SK-N-SH (cell line): ENCODE data around the gene GRIN2A.

Source experiments
- EP300 ChIP-seq, 2 experiments: IDR thresholded peaks; 2 replicates each; pipeline versions ENCODE4 v1.4.0 to v1.6.1; 2012; ENCODE audit warnings: borderline replicate concordance in 1 of 2, low read depth in 1 of 2, low read length in 1 of 2
- EZH2phosphoT487 ChIP-seq: fragments of 200-600 bp; sonication (generic); IDR thresholded peaks from 2 replicates; pipeline ENCODE4 v1.6.1; 2017; ENCODE audit warnings: low read depth, mixed run types, mild to moderate bottlenecking, antibody characterized with exemption, moderate library complexity, borderline replicate concordance
- FOSL2 ChIP-seq: IDR thresholded peaks from 2 replicates; pipeline ENCODE4 v1.4.0; 2012; ENCODE audit warnings: low read depth, mild to moderate bottlenecking, moderate library complexity, borderline replicate concordance
- FOXM1 ChIP-seq: IDR thresholded peaks from 2 replicates; pipeline ENCODE4 v1.4.0; 2012; ENCODE audit warnings: low read depth, mild to moderate bottlenecking
- RFX5 ChIP-seq: IDR thresholded peaks from 2 replicates; pipeline ENCODE4 v1.6.1; 2012; ENCODE audit warnings: mild to moderate bottlenecking, improper control_type of control experiment, low read length
- RXRA ChIP-seq: IDR thresholded peaks from 2 replicates; pipeline ENCODE4 v1.4.0; 2012; ENCODE audit warnings: low read depth, mild to moderate bottlenecking, borderline replicate concordance
- SIN3A ChIP-seq: IDR thresholded peaks from 2 replicates; pipeline ENCODE4 v1.6.1; 2012; ENCODE audit warnings: low read depth, mild to moderate bottlenecking, low read length, moderate library complexity, borderline replicate concordance
- USF2 ChIP-seq: fragments of 150-350 bp; IDR thresholded peaks from 2 replicates; pipeline ENCODE4 v1.6.1; 2017; ENCODE audit warnings: antibody characterized with exemption, low read length, low read depth, borderline replicate concordance
- ZBTB33 ChIP-seq: IDR thresholded peaks from 2 replicates; pipeline ENCODE4 v1.4.0; 2012; ENCODE audit warnings: low read depth, borderline replicate concordance
- TF ChIP-seq, protein P1 (sequence below): fragments of 200-600 bp; sonication (generic); IDR thresholded peaks from 2 replicates; pipeline ENCODE4 v1.6.1; 2017; ENCODE audit warnings: antibody characterized with exemption, mild to moderate bottlenecking, moderate library complexity
- TF ChIP-seq, protein P2 (sequence below): IDR thresholded peaks from 2 replicates; pipeline ENCODE4; 2012
- TF ChIP-seq, protein P3 (sequence below): IDR thresholded peaks from 2 replicates; pipeline ENCODE4 v1.4.0; 2012; ENCODE audit warnings: low read depth, borderline replicate concordance

GRCh38 chr16:10228779-10229178 is 46.6 kb upstream of the GRIN2A start:
- TF ChIP-seq, protein P1, sequence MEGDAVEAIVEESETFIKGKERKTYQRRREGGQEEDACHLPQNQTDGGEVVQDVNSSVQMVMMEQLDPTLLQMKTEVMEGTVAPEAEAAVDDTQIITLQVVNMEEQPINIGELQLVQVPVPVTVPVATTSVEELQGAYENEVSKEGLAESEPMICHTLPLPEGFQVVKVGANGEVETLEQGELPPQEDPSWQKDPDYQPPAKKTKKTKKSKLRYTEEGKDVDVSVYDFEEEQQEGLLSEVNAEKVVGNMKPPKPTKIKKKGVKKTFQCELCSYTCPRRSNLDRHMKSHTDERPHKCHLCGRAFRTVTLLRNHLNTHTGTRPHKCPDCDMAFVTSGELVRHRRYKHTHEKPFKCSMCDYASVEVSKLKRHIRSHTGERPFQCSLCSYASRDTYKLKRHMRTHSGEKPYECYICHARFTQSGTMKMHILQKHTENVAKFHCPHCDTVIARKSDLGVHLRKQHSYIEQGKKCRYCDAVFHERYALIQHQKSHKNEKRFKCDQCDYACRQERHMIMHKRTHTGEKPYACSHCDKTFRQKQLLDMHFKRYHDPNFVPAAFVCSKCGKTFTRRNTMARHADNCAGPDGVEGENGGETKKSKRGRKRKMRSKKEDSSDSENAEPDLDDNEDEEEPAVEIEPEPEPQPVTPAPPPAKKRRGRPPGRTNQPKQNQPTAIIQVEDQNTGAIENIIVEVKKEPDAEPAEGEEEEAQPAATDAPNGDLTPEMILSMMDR, result no peak
- TF ChIP-seq RXRA, result no peak
- TF ChIP-seq EP300 (IDR thresholded peaks at IDR 0.05; ENCODE audit: borderline replicate concordance in 1 of 2, low read depth in 1 of 2, low read length in 1 of 2), result no peak
- no peak for TF ChIP-seq ZBTB33
- no peak for TF ChIP-seq SIN3A
- no peak for TF ChIP-seq FOSL2
- TF ChIP-seq EZH2phosphoT487, result no peak
- no peak for TF ChIP-seq RFX5
- TF ChIP-seq USF2, result no peak
- TF ChIP-seq, protein P2, sequence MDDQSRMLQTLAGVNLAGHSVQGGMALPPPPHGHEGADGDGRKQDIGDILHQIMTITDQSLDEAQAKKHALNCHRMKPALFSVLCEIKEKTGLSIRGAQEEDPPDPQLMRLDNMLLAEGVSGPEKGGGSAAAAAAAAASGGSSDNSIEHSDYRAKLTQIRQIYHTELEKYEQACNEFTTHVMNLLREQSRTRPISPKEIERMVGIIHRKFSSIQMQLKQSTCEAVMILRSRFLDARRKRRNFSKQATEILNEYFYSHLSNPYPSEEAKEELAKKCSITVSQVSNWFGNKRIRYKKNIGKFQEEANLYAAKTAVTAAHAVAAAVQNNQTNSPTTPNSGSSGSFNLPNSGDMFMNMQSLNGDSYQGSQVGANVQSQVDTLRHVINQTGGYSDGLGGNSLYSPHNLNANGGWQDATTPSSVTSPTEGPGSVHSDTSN, result no peak
- TF ChIP-seq, protein P3, sequence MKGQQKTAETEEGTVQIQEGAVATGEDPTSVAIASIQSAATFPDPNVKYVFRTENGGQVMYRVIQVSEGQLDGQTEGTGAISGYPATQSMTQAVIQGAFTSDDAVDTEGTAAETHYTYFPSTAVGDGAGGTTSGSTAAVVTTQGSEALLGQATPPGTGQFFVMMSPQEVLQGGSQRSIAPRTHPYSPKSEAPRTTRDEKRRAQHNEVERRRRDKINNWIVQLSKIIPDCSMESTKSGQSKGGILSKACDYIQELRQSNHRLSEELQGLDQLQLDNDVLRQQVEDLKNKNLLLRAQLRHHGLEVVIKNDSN, result no peak
- no peak for TF ChIP-seq FOXM1
